IMR-90 (cell line): ENCODE measurements around the gene CCDC69.

Experiments
- POLR2A ChIP-seq: IDR thresholded peaks from 2 replicates; pipeline ENCODE4 v1.6.1; 2012; ENCODE audit warnings: mild to moderate bottlenecking, low read depth, low read length
- TF ChIP-seq, protein P1 (sequence below): conservative IDR thresholded peaks from 2 replicates; pipeline ENCODE4 v1.5.1; 2012; ENCODE audit warnings: mild to moderate bottlenecking, low read depth, low read length, improper control_type of control experiment

DNA sequence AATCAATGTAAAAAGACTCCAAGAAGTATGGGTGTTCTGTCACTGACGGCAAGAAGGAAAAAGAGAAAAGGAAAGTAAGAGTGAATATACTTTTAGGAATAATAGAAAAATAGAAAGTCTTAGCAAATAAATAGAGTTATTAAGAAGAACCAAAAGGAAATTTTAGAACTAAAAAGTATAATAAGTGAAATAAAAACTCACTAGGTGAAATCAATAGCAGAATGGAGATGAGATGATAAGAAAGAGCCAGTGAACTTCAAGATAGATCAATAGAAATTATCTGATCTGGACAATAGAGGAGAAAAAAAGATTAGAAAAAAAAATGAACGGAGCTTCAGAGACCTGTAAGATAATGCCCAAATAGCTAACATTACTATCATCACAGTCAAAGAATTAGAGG lies 34.7 kb downstream of the CCDC69 start:
- TF ChIP-seq, protein P1, sequence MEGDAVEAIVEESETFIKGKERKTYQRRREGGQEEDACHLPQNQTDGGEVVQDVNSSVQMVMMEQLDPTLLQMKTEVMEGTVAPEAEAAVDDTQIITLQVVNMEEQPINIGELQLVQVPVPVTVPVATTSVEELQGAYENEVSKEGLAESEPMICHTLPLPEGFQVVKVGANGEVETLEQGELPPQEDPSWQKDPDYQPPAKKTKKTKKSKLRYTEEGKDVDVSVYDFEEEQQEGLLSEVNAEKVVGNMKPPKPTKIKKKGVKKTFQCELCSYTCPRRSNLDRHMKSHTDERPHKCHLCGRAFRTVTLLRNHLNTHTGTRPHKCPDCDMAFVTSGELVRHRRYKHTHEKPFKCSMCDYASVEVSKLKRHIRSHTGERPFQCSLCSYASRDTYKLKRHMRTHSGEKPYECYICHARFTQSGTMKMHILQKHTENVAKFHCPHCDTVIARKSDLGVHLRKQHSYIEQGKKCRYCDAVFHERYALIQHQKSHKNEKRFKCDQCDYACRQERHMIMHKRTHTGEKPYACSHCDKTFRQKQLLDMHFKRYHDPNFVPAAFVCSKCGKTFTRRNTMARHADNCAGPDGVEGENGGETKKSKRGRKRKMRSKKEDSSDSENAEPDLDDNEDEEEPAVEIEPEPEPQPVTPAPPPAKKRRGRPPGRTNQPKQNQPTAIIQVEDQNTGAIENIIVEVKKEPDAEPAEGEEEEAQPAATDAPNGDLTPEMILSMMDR = no peak
- TF ChIP-seq POLR2A = no peak
